ENCODE results near the gene IL1RAPL1.

DNA sequence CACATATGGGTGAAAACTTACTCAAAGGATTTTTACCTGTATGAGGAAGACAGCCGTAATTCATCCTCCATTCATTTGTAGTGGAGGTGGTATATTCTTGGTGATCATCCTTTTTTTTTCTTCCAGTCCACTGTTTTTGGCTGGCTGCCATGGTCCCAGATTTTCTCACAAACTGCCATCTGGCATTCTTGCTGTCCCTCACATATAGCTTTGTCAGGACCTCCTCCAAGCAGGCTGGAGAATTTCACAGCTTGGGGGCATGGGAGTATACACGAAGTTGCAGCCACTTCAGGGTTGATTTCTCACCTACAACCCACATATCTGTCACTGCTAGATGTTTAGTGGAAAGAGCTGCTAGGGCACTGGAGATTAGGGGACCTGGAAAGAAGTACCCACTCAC lies 401.0 kb downstream of the IL1RAPL1 start:
- TF ChIP-seq CTCF (IDR thresholded peaks at IDR 0.05; ENCODE audit: insufficient read depth, low read depth, low read length): no peak
- no peak for TF ChIP-seq EZH2 (IDR thresholded peaks at IDR 0.05; ENCODE audit: insufficient read depth, low read length)
